Thoracic aorta (tissue), 2 donors: ENCODE results near the gene SLC46A2. TPM values are rescaled to one million over a fixed set of nuclear protein-coding genes. Genes with fewer than 3 reads are reported as not detected.

Experiments
- ATAC-seq: fragments of 150-250 bp; one replicate; pipeline ENCODE4 v1.8.0; 2017; ENCODE audit warnings: low read depth; ENCODE audit not compliant: insufficient number of reproducible peaks, low FRiP score
- DNase-seq: peaks from one replicate; pipeline ENCODE4 v3.0.0-alpha.2; 2020; ENCODE audit warnings: low spot score
- H3K27ac ChIP-seq, 2 donors: fragments of 200-600 bp; sonication (generic); 1 replicate in 1 of 2; 2 replicates in 1 of 2; pipeline ENCODE4 v1.5.1; 2016; ENCODE audit warnings: mild to moderate bottlenecking in 2 of 2, moderate library complexity in 2 of 2
- H3K27me3 ChIP-seq: fragments of 200-600 bp; sonication (generic); replicated peaks from 2 replicates; pipeline ENCODE4 v1.6.0; 2016; ENCODE audit warnings: mild to moderate bottlenecking; ENCODE audit not compliant: insufficient read depth
- H3K36me3 ChIP-seq: fragments of 200-600 bp; sonication (generic); one replicate; pipeline ENCODE4 v1.5.1; 2016
- H3K4me1 ChIP-seq, 2 donors: fragments of 200-600 bp; sonication (generic); 1 replicate in 1 of 2; 2 replicates in 1 of 2; pipeline versions ENCODE4 v1.5.1 to v1.6.0; 2016; ENCODE audit warnings: low read depth in 2 of 2, mild to moderate bottlenecking in 1 of 2; ENCODE audit not compliant: control insufficient read depth in 1 of 2
- H3K4me3 ChIP-seq: fragments of 200-600 bp; sonication (generic); 2 replicates; pipeline ENCODE4 v1.5.1; 2016; ENCODE audit warnings: mild to moderate bottlenecking
- H3K9me3 ChIP-seq: fragments of 200-600 bp; sonication (generic); 2 replicates; pipeline ENCODE4 v1.5.1; 2016
- total RNA-seq, 2 donors: library from RNA; depleted of rRNA; stranded (reverse); fragments of >200 nt; gene quantifications; one replicate each; pipeline versions ENCODE4 v1.1.0 to v1.2.3, GENCODE V29; 2016
- TF ChIP-seq, protein P1 (sequence below): fragments of 200-600 bp; sonication (generic); IDR thresholded peaks from one replicate; pipeline ENCODE4 v1.5.1; 2019; ENCODE audit warnings: antibody characterized with exemption

Gene SLC46A2
- total RNA-seq, 2 donors from 2014 or later, result 2.0 to 2.7 TPM

DNA sequence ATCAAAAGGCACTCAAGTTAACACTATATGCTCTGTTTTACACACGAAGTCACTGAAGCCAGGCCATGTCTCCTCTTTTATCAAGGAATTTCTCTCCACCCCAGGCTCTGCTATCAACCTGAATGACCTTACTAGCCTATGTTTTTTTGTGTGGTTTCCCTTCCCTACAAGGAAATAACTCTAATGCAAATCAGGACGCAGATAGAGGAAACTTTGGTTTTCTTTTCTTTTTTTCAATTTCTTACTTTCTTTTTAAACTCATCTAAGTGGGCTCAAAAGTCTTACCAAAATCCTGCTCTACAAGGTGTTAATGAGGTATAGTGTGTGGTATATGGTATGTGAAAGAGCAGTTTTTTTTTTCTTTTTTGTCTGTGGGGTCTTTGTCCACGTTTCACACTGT lies 5.5 kb upstream of the SLC46A2 start:
- Histone ChIP-seq H3K4me3 (no peak overlapping the region), H3K36me3 (no peaks in the 10 kb centered on the region), H3K4me1 (no peaks in the 10 kb centered on the region), H3K27ac (no peak overlapping the region), H3K9me3 (no peaks in the 10 kb centered on the region), H3K27me3 (no peaks in the 10 kb centered on the region)
- TF ChIP-seq, protein P1, sequence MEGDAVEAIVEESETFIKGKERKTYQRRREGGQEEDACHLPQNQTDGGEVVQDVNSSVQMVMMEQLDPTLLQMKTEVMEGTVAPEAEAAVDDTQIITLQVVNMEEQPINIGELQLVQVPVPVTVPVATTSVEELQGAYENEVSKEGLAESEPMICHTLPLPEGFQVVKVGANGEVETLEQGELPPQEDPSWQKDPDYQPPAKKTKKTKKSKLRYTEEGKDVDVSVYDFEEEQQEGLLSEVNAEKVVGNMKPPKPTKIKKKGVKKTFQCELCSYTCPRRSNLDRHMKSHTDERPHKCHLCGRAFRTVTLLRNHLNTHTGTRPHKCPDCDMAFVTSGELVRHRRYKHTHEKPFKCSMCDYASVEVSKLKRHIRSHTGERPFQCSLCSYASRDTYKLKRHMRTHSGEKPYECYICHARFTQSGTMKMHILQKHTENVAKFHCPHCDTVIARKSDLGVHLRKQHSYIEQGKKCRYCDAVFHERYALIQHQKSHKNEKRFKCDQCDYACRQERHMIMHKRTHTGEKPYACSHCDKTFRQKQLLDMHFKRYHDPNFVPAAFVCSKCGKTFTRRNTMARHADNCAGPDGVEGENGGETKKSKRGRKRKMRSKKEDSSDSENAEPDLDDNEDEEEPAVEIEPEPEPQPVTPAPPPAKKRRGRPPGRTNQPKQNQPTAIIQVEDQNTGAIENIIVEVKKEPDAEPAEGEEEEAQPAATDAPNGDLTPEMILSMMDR, result no peak
- DNase-seq (no peak), ATAC-seq (no peak)

DNA sequence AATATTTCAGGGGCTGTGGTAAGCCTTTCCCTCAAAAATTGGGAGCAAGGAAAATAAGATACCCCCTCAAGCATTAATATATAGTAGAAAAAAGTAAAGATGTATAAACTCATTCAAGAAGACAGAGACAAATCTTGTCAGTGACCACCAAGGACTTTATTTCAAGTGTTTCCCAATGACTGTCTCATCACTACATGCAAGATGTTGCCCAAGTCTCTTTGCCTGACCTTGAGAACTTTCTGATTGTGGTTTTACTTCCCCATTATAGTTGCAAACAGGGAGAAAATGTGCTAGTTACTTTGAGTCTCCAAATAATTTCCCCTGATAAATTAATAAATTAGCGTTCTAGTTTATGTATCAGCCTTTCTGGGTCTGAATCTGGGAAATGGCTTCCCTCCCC lies 4.0 kb upstream of the SLC46A2 start:
- H3K9me3 ChIP-seq, result no peaks in the 10 kb centered on the region
- TF ChIP-seq, protein P1, result no peak
- ATAC-seq, result no peak
- no peak for DNase-seq
- peaks cover 0 to 10% of the 10 kb centered on the region in 2 donors for H3K4me1 ChIP-seq
- no peaks in the 10 kb centered on the region for H3K27me3 ChIP-seq
- no peak overlapping the region for H3K4me3 ChIP-seq
- H3K27ac ChIP-seq, result no peak overlapping the region
- H3K36me3 ChIP-seq, result no peaks in the 10 kb centered on the region

DNA sequence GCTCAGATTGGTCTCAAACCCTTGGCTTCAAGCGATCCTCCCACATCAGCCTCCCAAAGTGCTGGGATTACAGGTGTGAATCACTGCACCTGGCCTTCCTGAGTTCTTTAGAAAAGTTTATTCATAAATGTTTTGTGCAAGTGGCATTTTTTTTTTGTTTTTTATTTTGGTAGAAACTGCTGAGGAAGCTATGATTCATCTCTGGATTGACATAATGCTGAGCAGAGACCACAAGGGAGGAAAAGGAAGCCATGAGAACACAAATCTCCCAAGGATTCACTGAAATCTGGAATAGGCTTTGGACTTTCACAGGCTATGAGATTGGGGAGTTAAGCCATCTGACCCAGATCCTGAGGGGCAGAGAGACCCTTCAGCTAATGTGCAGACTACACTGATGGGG lies 3.4 kb upstream of the SLC46A2 start:
- no peak for DNase-seq
- no peaks in the 10 kb centered on the region for H3K27me3 ChIP-seq
- H3K27ac ChIP-seq, result no peak overlapping the region
- ATAC-seq, result no peak
- no peaks in the 10 kb centered on the region for H3K9me3 ChIP-seq
- no peaks in the 10 kb centered on the region for H3K36me3 ChIP-seq
- no peak overlapping the region for H3K4me3 ChIP-seq
- TF ChIP-seq, protein P1, result no peak
- peaks cover 0 to 10% of the 10 kb centered on the region in 2 donors for H3K4me1 ChIP-seq

DNA sequence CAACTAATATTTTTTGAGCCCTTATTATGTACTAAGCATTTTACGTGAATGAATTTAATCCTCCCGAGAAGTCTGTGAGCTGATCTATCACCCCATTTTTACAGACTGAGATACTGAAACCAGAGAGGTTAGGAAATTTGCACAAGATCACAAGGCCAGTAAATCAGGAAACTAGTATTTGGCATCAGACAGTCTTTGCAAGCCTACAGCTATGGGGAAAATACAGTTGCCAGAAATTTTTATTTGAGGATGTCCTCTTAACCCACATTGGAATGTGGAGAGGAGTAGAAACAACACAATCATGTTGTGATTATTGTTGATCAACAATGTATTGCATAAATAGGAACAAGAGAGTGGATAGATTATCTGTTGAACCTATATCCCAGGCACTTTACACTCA lies 2.3 kb upstream of the SLC46A2 start:
- no peak overlapping the region for H3K4me3 ChIP-seq
- no peaks in the 10 kb centered on the region for H3K9me3 ChIP-seq
- H3K36me3 ChIP-seq, result no peaks in the 10 kb centered on the region
- no peaks in the 10 kb centered on the region for H3K27me3 ChIP-seq
- DNase-seq (no peak), ATAC-seq (no peak)
- H3K4me1 ChIP-seq, result peaks cover 0 to 10% of the 10 kb centered on the region in 2 donors
- TF ChIP-seq, protein P1, result no peak
- no peak overlapping the region for H3K27ac ChIP-seq

DNA sequence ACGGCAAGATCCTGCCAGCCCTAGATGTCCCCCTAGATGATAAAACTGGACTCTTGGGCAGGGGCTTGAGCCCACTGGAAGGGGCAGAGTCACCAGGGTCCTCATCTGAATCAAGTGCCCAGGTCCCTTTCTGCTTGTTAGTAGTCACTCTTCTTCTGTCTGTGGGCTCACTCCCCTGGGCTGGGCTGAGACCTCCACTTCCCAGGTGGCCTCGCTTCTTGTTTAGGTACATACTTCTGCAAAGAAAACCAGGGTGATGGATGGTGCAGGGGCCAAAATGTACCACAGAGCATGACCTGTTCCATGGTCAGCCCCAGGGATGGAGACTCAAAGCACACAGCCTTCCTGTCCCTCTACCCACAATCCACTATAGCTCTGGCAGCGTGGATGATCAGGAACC lies 845 bp upstream of the SLC46A2 start:
- no peaks in the 10 kb centered on the region for H3K36me3 ChIP-seq
- ATAC-seq (no peak), DNase-seq (no peak)
- H3K27ac ChIP-seq, result no peak overlapping the region
- H3K27me3 ChIP-seq, result no peaks in the 10 kb centered on the region
- no peaks in the 10 kb centered on the region for H3K9me3 ChIP-seq
- TF ChIP-seq, protein P1, result no peak
- H3K4me3 ChIP-seq, result no peak overlapping the region
- peaks cover 0 to 10% of the 10 kb centered on the region in 2 donors for H3K4me1 ChIP-seq
